Measurements from ENCODE around the gene RPL41.
A peak's percentile ranks its signal among the peaks of the same experiment; 100 is the strongest.
"Not testable (repeated sequence)": the region's sequence is repeated elsewhere in the genome, so short reads cannot be mapped to it uniquely, and the experiment has no call there.

RPL41 gene

GRCh38 chr12:56154818-56155217, 38.4 kb downstream of the RPL41 start:
- H3K4me3 ChIP-seq (replicated peaks; ENCODE audit: low read depth, low read length), result no peak overlapping the region
- no peak for TF ChIP-seq CTCF (IDR thresholded peaks at IDR 0.05; ENCODE audit: low read length, missing control alignments)
- DNase-seq (ENCODE audit: low read depth), result no peak

DNA sequence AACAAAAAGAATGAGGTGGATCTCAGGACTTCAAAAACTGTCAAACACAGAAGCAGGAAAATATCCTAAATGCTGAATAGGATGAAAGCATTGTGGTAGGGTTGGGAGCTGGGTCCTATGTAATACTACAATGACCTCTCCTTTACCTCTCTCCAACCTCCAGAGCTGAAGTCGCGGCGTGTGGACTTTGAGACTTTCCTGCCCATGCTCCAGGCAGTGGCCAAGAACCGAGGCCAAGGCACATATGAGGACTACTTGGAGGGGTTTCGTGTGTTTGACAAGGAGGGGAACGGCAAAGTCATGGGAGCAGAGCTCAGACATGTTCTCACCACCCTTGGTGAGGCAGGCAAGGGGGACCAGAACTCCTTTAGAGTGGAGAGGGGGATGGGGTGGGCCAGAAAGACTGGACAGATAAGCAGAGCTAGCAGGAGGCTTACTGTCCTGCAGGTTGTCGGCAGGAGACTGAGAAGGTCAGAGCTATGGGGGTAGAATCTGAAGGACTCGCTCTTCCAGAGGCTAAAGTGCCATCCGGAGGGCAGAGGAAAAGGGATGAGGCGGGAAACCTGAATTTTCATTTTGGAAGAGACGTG, 38.9 kb downstream of the RPL41 start:
- H3K4me3 ChIP-seq (replicated peaks; ENCODE audit: low read depth, low read length), result no peak overlapping the region
- DNase-seq (ENCODE audit: low read depth), result no peak
- no peak for TF ChIP-seq CTCF (IDR thresholded peaks at IDR 0.05; ENCODE audit: low read length, missing control alignments)

DNA sequence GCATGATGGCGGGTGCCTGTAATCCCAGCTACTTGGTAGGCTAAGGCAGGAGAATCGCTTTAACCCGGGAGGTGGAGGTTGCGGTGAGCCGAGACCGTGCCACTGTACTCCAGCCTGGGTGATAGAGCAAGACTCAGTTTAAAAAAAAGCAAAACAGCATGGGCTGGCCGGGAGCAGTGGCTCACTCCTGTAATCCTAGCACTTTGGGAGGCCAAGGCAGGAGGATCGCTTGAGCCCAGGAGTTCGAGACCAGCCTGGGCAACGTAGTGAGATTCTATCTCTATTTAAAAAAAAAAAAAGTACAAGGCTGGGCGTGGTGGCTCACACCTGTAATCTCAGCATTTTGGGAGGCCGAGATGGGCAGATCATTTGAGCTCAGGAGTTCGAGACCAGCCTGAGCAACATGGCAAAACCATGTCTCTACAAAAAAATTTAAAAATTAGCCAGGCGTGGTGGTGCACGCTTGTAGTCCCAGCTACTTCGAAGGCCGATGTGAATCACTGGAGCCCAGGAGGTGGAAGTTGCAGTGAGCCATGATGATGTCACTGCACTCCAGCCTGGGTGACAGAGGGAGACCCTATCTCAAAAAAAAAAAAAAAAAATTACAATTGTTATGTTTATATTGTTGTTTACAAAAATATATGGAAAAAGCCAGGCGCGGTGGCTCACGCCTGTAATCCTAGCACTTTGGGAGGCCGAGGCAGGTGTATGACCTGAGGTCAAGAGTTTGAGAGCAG, 40.2 kb downstream of the RPL41 start:
- DNase-seq (ENCODE audit: low read depth), result not testable (repeated sequence)

DNA sequence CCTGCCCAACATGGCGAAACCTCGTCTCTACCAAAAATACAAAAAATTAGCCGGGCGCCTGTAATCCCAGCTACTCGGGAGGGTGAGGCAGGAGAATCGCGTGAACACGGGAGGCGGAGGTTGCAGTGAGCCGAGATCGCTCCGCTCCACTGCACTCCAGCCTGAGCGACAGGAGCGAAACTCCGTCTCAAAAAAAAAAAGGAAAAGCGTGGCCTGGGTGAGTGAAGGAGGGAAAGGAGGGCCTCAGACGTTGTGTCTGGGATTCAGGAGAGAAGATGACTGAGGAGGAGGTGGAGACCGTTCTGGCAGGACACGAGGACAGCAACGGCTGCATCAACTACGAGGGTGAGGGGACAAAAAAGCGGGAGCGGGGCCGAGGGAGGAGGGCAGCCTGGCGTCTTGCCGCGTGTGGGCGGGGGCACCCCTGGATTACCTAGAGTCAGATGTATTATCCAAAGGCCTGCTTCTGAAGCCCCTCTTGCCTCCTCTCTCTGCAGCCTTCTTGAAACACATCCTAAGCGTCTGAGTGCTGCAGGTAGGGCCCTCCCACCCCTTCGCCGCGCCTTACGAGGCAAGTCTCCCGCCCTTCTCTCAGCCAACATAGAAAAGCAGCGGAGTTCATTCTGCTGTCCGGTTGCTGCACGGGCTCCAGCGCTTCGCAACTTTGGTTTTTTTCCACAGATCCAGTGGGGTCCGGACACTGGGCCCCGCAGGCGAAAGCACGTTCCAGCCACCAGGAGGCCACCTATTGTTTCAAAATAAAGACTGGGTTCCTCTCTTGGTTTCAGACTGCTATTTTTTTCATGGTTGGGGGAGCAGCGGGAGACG, 41.0 kb downstream of the RPL41 start:
- peak; percentile 72 for TF ChIP-seq CTCF (IDR thresholded peaks at IDR 0.05; ENCODE audit: low read length, missing control alignments)
- peak; percentile 89 for DNase-seq (ENCODE audit: low read depth)
- H3K4me3 ChIP-seq (replicated peaks; ENCODE audit: low read depth, low read length), result peak overlapping the region; percentile 99

More for the DNA sequence above, 40.2 kb downstream of the RPL41 start:
- H3K4me3 ChIP-seq (replicated peaks; ENCODE audit: low read depth, low read length), result peak overlapping the region; percentile 99

DNA sequence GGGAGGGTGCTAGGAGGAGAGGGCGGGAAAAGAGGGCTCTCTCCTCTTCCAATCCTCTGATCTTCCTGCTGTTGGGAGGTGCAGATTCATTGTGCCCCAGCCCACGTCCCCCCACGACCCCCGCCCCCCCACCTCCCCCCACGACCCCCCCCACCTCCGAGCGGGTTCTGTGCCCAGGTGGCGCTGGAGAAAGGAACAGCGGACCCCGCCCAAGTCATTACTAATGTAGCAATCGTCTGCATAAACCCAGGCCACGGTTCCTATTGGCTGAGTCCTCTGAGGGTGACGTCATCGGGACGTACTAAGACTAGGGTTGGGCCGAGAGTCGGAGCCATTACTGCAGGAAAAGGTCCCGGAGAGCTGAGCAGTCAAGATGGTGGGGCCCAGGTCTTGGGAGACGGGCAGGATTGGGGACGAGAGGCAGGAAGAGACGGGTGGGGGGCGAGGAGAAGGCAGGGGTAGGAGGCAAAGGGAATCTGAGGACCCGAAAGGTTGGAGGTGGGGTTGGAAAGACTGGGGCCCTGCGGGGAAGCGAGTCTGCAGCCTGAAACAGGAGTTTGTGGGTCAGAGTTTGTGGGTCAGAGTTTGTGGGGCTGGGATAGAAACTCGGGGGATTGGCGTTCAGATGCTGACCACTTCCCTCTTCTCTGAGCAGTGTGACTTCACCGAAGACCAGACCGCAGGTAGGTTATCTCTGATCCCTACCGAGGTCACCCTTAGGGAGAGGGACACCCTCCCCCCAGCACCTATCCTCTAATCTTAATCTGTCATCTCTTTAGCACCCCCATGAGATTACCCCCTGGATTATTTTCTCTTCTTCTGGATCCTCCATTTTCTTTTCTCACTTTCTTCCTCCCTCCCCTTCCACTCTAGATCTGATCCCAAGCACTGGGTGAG, 41.8 kb downstream of the RPL41 start, which contains the start of gene MYL6:
TSS of gene MYL6 (plus strand) at position 331 of the 897 bp plus-strand sequence. CDS start at position 374, 43 bp downstream.
- H3K4me3 ChIP-seq (replicated peaks; ENCODE audit: low read depth, low read length), result peak within 1 kb of the TSS; percentile 99
- no peak for TF ChIP-seq CTCF (IDR thresholded peaks at IDR 0.05; ENCODE audit: low read length, missing control alignments)
- DNase-seq (ENCODE audit: low read depth), result peak; percentile 99

- no peak for TF ChIP-seq CTCF (IDR thresholded peaks at IDR 0.05; ENCODE audit: low read length, missing control alignments)
- DNase-seq (ENCODE audit: low read depth), result peak; percentile 87
- H3K4me3 ChIP-seq (replicated peaks; ENCODE audit: low read depth, low read length), result peak overlapping the region; percentile 99
Observed at GRCh38 chr12:56158926-56159461, 42.6 kb downstream of the RPL41 start.
